H9 (cell line): ENCODE measurements around the gene SLC12A1. TPM values are rescaled to one million over a fixed set of nuclear protein-coding genes. Genes with fewer than 3 reads are reported as not detected.
"Not testable (repeated sequence)": the region's sequence is repeated elsewhere in the genome, so short reads cannot be mapped to it uniquely, and the experiment has no call there.

Experiments
- DNase-seq: peaks from one replicate; pipeline ENCODE4 v3.0.0-alpha.2; 2017
- H2AFZ ChIP-seq: one replicate; pipeline ENCODE4 v1.6.1; 2013; ENCODE audit warnings: mild to moderate bottlenecking, low read length, control low read depth, moderate library complexity
- H2AK5ac ChIP-seq: 2 replicates; pipeline ENCODE4 v1.6.1; 2013; ENCODE audit warnings: low read length, control low read depth, mixed read lengths; ENCODE audit not compliant: insufficient read length
- H2BK120ac ChIP-seq: one replicate; pipeline ENCODE4 v1.6.1; 2013; ENCODE audit warnings: low read depth, mild to moderate bottlenecking, low read length, control low read depth, inconsistent platforms; ENCODE audit not compliant: poor library complexity, severe bottlenecking
- H2BK12ac ChIP-seq: 2 replicates; pipeline ENCODE4 v1.6.1; 2013; ENCODE audit warnings: low read length, control low read depth, mixed read lengths, low read depth; ENCODE audit not compliant: insufficient read length
- H2BK15ac ChIP-seq: 2 replicates; pipeline ENCODE4 v1.6.1; 2013; ENCODE audit warnings: low read depth, low read length, control low read depth
- H2BK20ac ChIP-seq: one replicate; pipeline ENCODE4 v1.6.1; 2013; ENCODE audit warnings: low read depth, mild to moderate bottlenecking, low read length, control low read depth, inconsistent platforms; ENCODE audit not compliant: poor library complexity, severe bottlenecking
- H2BK5ac ChIP-seq: 2 replicates; pipeline ENCODE4 v1.6.1; 2013; ENCODE audit warnings: low read length, control low read depth, mixed read lengths; ENCODE audit not compliant: insufficient read length
- H3K14ac ChIP-seq: 2 replicates; pipeline ENCODE4 v1.6.1; 2013; ENCODE audit warnings: low read length, control low read depth; ENCODE audit not compliant: insufficient read depth
- H3K18ac ChIP-seq: 2 replicates; pipeline ENCODE4 v1.6.1; 2013; ENCODE audit warnings: low read depth, mild to moderate bottlenecking, mixed read lengths, low read length, control low read depth; ENCODE audit not compliant: insufficient read length
- H3K23ac ChIP-seq: 2 replicates; pipeline ENCODE4 v1.6.1; 2013; ENCODE audit warnings: low read length, control low read depth, mixed read lengths, low read depth; ENCODE audit not compliant: insufficient read length
- H3K23me2 ChIP-seq: 2 replicates; pipeline ENCODE4 v1.6.1; 2013; ENCODE audit warnings: low read depth, mild to moderate bottlenecking, mixed read lengths, low read length, control low read depth; ENCODE audit not compliant: insufficient read length, poor library complexity, severe bottlenecking
- H3K27ac ChIP-seq: 2 replicates; pipeline ENCODE4 v1.5.1; 2013; ENCODE audit warnings: low read length, control low read depth, mixed read lengths, low read depth; ENCODE audit not compliant: insufficient read length
- H3K27me3 ChIP-seq: 2 replicates; pipeline ENCODE4 v1.6.1; 2013; ENCODE audit warnings: low read length, control low read depth, inconsistent platforms; ENCODE audit not compliant: insufficient read depth
- H3K4ac ChIP-seq: 2 replicates; pipeline ENCODE4 v1.6.1; 2013; ENCODE audit warnings: low read depth, mild to moderate bottlenecking, control low read depth, inconsistent platforms, low read length, moderate library complexity
- H3K4me1 ChIP-seq: 2 replicates; pipeline ENCODE4 v1.6.1; 2013; ENCODE audit warnings: low read length, control low read depth, inconsistent platforms; ENCODE audit not compliant: insufficient read depth
- H3K4me2 ChIP-seq: 2 replicates; pipeline ENCODE4 v1.6.1; 2013; ENCODE audit warnings: low read length, control low read depth, mixed read lengths; ENCODE audit not compliant: insufficient read length, insufficient read depth
- H3K56ac ChIP-seq: 2 replicates; pipeline ENCODE4 v1.6.1; 2013; ENCODE audit warnings: low read depth, mild to moderate bottlenecking, mixed read lengths, low read length, control low read depth; ENCODE audit not compliant: insufficient read length
- H3K79me1 ChIP-seq: 2 replicates; pipeline ENCODE4 v1.6.1; 2013; ENCODE audit warnings: low read depth, mild to moderate bottlenecking, moderate library complexity, low read length, control low read depth, inconsistent platforms; ENCODE audit not compliant: insufficient read depth, poor library complexity, severe bottlenecking
- H3K79me2 ChIP-seq: 2 replicates; pipeline ENCODE4 v1.6.1; 2013; ENCODE audit warnings: low read length, control low read depth, inconsistent platforms; ENCODE audit not compliant: insufficient read depth
- H3K9ac ChIP-seq: 2 replicates; pipeline ENCODE4 v1.6.1; 2013; ENCODE audit warnings: low read length, control low read depth, mixed read lengths; ENCODE audit not compliant: insufficient read length; ENCODE audit errors: extremely low read depth
- H3K9me3 ChIP-seq: one replicate; pipeline ENCODE4 v1.6.1; 2013; ENCODE audit warnings: low read depth, low read length, inconsistent platforms; ENCODE audit not compliant: control insufficient read depth
- H3T11ph ChIP-seq: one replicate; pipeline ENCODE4 v1.6.1; 2013; ENCODE audit warnings: mild to moderate bottlenecking, low read length, control low read depth, inconsistent platforms
- H4K20me1 ChIP-seq: one replicate; pipeline ENCODE4 v1.6.1; 2013; ENCODE audit not compliant: control insufficient read depth, insufficient read length, insufficient read depth
- H4K5ac ChIP-seq: 2 replicates; pipeline ENCODE4 v1.6.1; 2013; ENCODE audit warnings: low read depth, mild to moderate bottlenecking, mixed read lengths, low read length, control low read depth; ENCODE audit not compliant: insufficient read length
- H4K8ac ChIP-seq: replicated peaks from 2 replicates; pipeline ENCODE4 v1.6.1; 2013; ENCODE audit warnings: low read length, control low read depth, mixed read lengths, low read depth; ENCODE audit not compliant: insufficient read length
- H4K91ac ChIP-seq: 2 replicates; pipeline ENCODE4 v1.6.1; 2013; ENCODE audit warnings: low read depth, mild to moderate bottlenecking, moderate library complexity, mixed read lengths, low read length, control low read depth; ENCODE audit not compliant: insufficient read length
- H3K27ac Mint-ChIP-seq, 3 experiments: 2 replicates in 2 of 3; 3 replicates in 1 of 3; pipeline ENCODE4 v1.8.0; 2020 to 2021; ENCODE audit warnings: mixed read lengths in 3 of 3, mild to moderate bottlenecking in 1 of 3, moderate library complexity in 1 of 3
- H3K27me3 Mint-ChIP-seq: 2 replicates; pipeline ENCODE4 v1.8.0; 2021; ENCODE audit warnings: low read depth, mild to moderate bottlenecking, moderate library complexity, mixed read lengths
- H3K36me3 Mint-ChIP-seq, 3 experiments: 2 replicates in 2 of 3; 3 replicates in 1 of 3; pipeline ENCODE4 v1.8.0; 2020 to 2021; ENCODE audit warnings: low read depth in 3 of 3, mixed read lengths in 3 of 3; ENCODE audit not compliant: insufficient read depth in 1 of 3
- H3K4me1 Mint-ChIP-seq, 2 experiments: 2 replicates each; pipeline ENCODE4 v1.8.0; 2020; ENCODE audit warnings: mixed read lengths in 2 of 2
- H3K4me3 Mint-ChIP-seq, 2 experiments: 2 replicates in 1 of 2; 3 replicates in 1 of 2; pipeline ENCODE4 v1.8.0; 2020 to 2021; ENCODE audit warnings: mild to moderate bottlenecking in 2 of 2, mixed read lengths in 2 of 2, moderate library complexity in 1 of 2
- H3K9me3 Mint-ChIP-seq, 2 experiments: 2 replicates in 1 of 2; 3 replicates in 1 of 2; pipeline ENCODE4 v1.8.0; 2020; ENCODE audit warnings: mild to moderate bottlenecking in 2 of 2, mixed read lengths in 2 of 2, moderate library complexity in 1 of 2
- WGBS: extraction: QIAGEN DNeasy Blood & Tissue Kit; methylation state at CpG from one replicate; pipeline ENCODE4 v1.1.7; 2013; ENCODE audit warnings: missing lambda C conversion rate, low lambda C conversion rate, mixed read lengths; ENCODE audit not compliant: insufficient read length; ENCODE audit errors: extremely low coverage; 5-methylcytosine and 5-hydroxymethylcytosine counted together
- total RNA-seq: library from RNA; stranded (reverse); gene quantifications from 2 replicates; pipeline ENCODE4 v1.2.1, GENCODE V29; 2021
- TF ChIP-seq, protein P1 (sequence below): fragments of 200-600 bp; sonication (generic); conservative IDR thresholded peaks from 3 replicates; pipeline ENCODE4 v1.8.0; 2021; ENCODE audit warnings: antibody characterized with exemption, mild to moderate bottlenecking

SLC12A1 gene
- total RNA-seq, 1 experiment from 2014 or later: 0.07 TPM

DNA sequence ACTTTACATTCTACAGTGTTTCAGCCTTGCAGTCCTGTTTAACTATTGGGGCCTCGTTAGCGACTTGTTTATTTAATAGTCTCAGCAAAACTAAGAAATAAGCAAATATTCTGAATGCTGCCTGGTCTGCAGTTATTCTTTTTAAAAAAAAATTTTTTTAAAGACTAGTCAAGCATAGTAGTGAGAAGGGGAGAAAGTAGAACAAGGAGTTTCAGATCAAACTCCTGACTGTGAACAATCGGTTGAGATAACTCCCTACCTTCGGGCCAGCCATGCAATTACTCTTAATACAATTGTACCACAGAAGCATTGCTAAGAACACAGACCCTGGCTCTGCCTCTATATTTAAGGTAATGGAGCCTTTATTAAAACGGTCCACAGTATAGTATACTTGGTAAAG lies 119.3 kb downstream of the SLC12A1 start:
- no CpG with 5 or more reads among the region's 5 CpGs for WGBS
- H3K79me2 ChIP-seq: no peaks in the 10 kb centered on the region
- no peaks in the 10 kb centered on the region for H3K9me3 Mint-ChIP-seq
- no peaks in the 10 kb centered on the region; the same call in 1 of the 2 replicates for H3K27me3 Mint-ChIP-seq
- no peaks in the 10 kb centered on the region for H3K79me1 ChIP-seq
- H3K4me1 Mint-ChIP-seq: peaks cover 6% of the 10 kb centered on the region in 2 experiments; a peak in 3 of 4 replicates
- no peak overlapping the region for H3K9ac ChIP-seq
- no peak overlapping the region for H3K4me3 Mint-ChIP-seq
- TF ChIP-seq, protein P1, sequence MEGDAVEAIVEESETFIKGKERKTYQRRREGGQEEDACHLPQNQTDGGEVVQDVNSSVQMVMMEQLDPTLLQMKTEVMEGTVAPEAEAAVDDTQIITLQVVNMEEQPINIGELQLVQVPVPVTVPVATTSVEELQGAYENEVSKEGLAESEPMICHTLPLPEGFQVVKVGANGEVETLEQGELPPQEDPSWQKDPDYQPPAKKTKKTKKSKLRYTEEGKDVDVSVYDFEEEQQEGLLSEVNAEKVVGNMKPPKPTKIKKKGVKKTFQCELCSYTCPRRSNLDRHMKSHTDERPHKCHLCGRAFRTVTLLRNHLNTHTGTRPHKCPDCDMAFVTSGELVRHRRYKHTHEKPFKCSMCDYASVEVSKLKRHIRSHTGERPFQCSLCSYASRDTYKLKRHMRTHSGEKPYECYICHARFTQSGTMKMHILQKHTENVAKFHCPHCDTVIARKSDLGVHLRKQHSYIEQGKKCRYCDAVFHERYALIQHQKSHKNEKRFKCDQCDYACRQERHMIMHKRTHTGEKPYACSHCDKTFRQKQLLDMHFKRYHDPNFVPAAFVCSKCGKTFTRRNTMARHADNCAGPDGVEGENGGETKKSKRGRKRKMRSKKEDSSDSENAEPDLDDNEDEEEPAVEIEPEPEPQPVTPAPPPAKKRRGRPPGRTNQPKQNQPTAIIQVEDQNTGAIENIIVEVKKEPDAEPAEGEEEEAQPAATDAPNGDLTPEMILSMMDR: no peak
- no peaks in the 10 kb centered on the region for H3K27me3 ChIP-seq
- no peak overlapping the region for H4K5ac ChIP-seq
- no peak overlapping the region for H3K4ac ChIP-seq
- no peak overlapping the region for H4K91ac ChIP-seq
- no peak overlapping the region for H3K56ac ChIP-seq
- no peak overlapping the region for H2AFZ ChIP-seq
- H3K18ac ChIP-seq: no peak overlapping the region
- no peaks in the 10 kb centered on the region for H4K20me1 ChIP-seq
- no peak overlapping the region for H2BK15ac ChIP-seq
- no peaks in the 10 kb centered on the region for H3K9me3 ChIP-seq
- no peak overlapping the region for H2BK120ac ChIP-seq
- no peak overlapping the region for H3K4me2 ChIP-seq
- H3K27ac Mint-ChIP-seq: no peak overlapping the region
- H2BK20ac ChIP-seq: no peak overlapping the region
- H2AK5ac ChIP-seq: no peak overlapping the region
- H4K8ac ChIP-seq: no peak overlapping the region
- H3K27ac ChIP-seq: no peak overlapping the region
- H3K36me3 Mint-ChIP-seq: peaks cover 0 to 5% (median 3%) of the 10 kb centered on the region in 3 experiments; a peak in 1 of 7 replicates
- peaks cover 4% of the 10 kb centered on the region for H3K23me2 ChIP-seq
- no peak for DNase-seq
- no peak overlapping the region for H2BK5ac ChIP-seq
- no peak overlapping the region for H3K14ac ChIP-seq
- no peak overlapping the region for H3K23ac ChIP-seq
- no peaks in the 10 kb centered on the region for H3K4me1 ChIP-seq
- no peak overlapping the region for H3T11ph ChIP-seq
- H2BK12ac ChIP-seq: no peak overlapping the region

DNA sequence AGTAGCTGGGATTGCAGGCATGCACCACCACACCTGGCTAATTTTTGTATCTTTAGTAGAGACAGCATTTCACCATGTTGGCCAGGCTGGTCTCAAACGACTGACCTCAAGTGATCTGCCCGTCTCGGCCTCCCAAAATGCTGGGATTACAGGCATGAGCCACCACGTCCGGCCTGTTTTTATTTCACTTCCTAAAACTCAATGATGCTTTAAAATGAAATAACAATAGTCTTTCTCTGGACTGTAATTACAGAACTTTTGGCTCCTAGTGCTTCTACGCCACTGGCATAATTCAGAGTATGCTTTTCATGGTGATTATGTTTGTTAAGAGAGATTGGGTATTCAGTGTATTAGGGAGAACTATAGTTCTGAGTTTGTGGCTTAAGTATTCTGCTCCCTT lies 120.1 kb downstream of the SLC12A1 start:
- not testable (repeated sequence) for H2BK15ac ChIP-seq, H3K14ac ChIP-seq, H3T11ph ChIP-seq, H4K91ac ChIP-seq, H3K9ac ChIP-seq, H3K79me2 ChIP-seq, DNase-seq, H2BK12ac ChIP-seq, H3K23me2 ChIP-seq, H3K56ac ChIP-seq, H3K79me1 ChIP-seq, H3K27ac ChIP-seq, H3K36me3 Mint-ChIP-seq, H4K8ac ChIP-seq, H2BK120ac ChIP-seq, H3K4ac ChIP-seq, H3K4me1 Mint-ChIP-seq, H3K27me3 ChIP-seq, H4K5ac ChIP-seq, H3K9me3 Mint-ChIP-seq, H3K9me3 ChIP-seq, H3K4me3 Mint-ChIP-seq, H2BK5ac ChIP-seq, H3K27me3 Mint-ChIP-seq, H2AK5ac ChIP-seq, H2AFZ ChIP-seq, H3K27ac Mint-ChIP-seq, H3K4me1 ChIP-seq, H4K20me1 ChIP-seq, H3K18ac ChIP-seq, H3K23ac ChIP-seq, H2BK20ac ChIP-seq, H3K4me2 ChIP-seq
- WGBS: no CpG with 5 or more reads among the region's 6 CpGs
